Astrocyte (in vitro differentiated cells and primary cell): ENCODE measurements around the gene POLE. TPM values are rescaled to one million over a fixed set of nuclear protein-coding genes. Genes with fewer than 3 reads are reported as not detected.

Experiments
- DNase-seq: peaks from one replicate; pipeline ENCODE4 v3.0.0-alpha.2; 2010; ENCODE audit warnings: low read depth
- FAIRE-seq: peaks from 2 replicates; lab custom pipeline; 2011; peaks lifted over from hg19 to GRCh38; lab: Jason Lieb, UNC
- H2AFZ ChIP-seq: 2 replicates; pipeline ENCODE4 v1.6.0; 2012; ENCODE audit warnings: low read depth, low read length, inconsistent platforms
- H3K27ac ChIP-seq: 2 replicates; pipeline ENCODE4 v1.5.1; 2011; ENCODE audit warnings: low read depth, low read length, inconsistent platforms
- H3K27me3 ChIP-seq: 2 replicates; pipeline ENCODE4 v1.6.0; 2011; ENCODE audit warnings: low read length, inconsistent platforms; ENCODE audit not compliant: insufficient read depth
- H3K36me3 ChIP-seq: 2 replicates; pipeline ENCODE4 v1.5.1; 2011; ENCODE audit warnings: low read length, inconsistent platforms; ENCODE audit not compliant: insufficient read depth
- H3K4me1 ChIP-seq: 2 replicates; pipeline ENCODE4 v1.5.1; 2011; ENCODE audit warnings: low read length, inconsistent platforms; ENCODE audit not compliant: insufficient read depth
- H3K4me2 ChIP-seq: 2 replicates; pipeline ENCODE4 v1.6.0; 2012; ENCODE audit warnings: low read length, inconsistent platforms
- H3K4me3 ChIP-seq: 2 replicates; pipeline ENCODE4 v1.5.1; 2011; ENCODE audit warnings: low read depth, mild to moderate bottlenecking, low read length, inconsistent platforms; ENCODE audit not compliant: insufficient read depth
- H3K79me2 ChIP-seq: 2 replicates; pipeline ENCODE4 v1.6.0; 2012; ENCODE audit warnings: mild to moderate bottlenecking, low read length, inconsistent platforms; ENCODE audit not compliant: insufficient read depth
- H3K9ac ChIP-seq: 2 replicates; pipeline ENCODE4 v1.6.0; 2012; ENCODE audit warnings: mild to moderate bottlenecking, low read length, inconsistent platforms
- H3K9me3 ChIP-seq: 2 replicates; pipeline ENCODE4 v1.5.1; 2012; ENCODE audit warnings: low read depth, mild to moderate bottlenecking, low read length, inconsistent platforms; ENCODE audit not compliant: insufficient read depth
- H4K20me1 ChIP-seq: 2 replicates; pipeline ENCODE4 v1.6.0; 2012; ENCODE audit warnings: low read length, inconsistent platforms; ENCODE audit not compliant: insufficient read depth
- H3K27ac Mint-ChIP-seq: one replicate; pipeline ENCODE4 v1.8.0; 2021; ENCODE audit warnings: mild to moderate bottlenecking, mixed read lengths; ENCODE audit not compliant: unreplicated experiment
- H3K27me3 Mint-ChIP-seq: one replicate; pipeline ENCODE4 v1.8.0; 2021; ENCODE audit warnings: low read depth, mixed read lengths; ENCODE audit not compliant: unreplicated experiment
- H3K36me3 Mint-ChIP-seq: one replicate; pipeline ENCODE4 v1.8.0; 2021; ENCODE audit warnings: low read depth, mixed read lengths; ENCODE audit not compliant: unreplicated experiment
- H3K4me1 Mint-ChIP-seq: one replicate; pipeline ENCODE4 v1.8.0; 2021; ENCODE audit warnings: low read depth, mixed read lengths; ENCODE audit not compliant: unreplicated experiment
- H3K4me3 Mint-ChIP-seq: one replicate; pipeline ENCODE4 v1.8.0; 2021; ENCODE audit warnings: mild to moderate bottlenecking, moderate library complexity, mixed read lengths; ENCODE audit not compliant: unreplicated experiment
- H3K9me3 Mint-ChIP-seq: one replicate; pipeline ENCODE4 v1.8.0; 2021; ENCODE audit warnings: mild to moderate bottlenecking, mixed read lengths; ENCODE audit not compliant: unreplicated experiment
- EZH2 ChIP-seq: IDR thresholded peaks from 2 replicates; pipeline ENCODE4 v1.6.1; 2012; ENCODE audit warnings: mild to moderate bottlenecking, low read length, inconsistent platforms; ENCODE audit not compliant: insufficient read depth
- total RNA-seq: library from RNA; stranded (reverse); gene quantifications from 2 replicates; pipeline ENCODE4 v1.2.1, GENCODE V29; 2021
- TF ChIP-seq, protein P1 (sequence below): IDR thresholded peaks from 2 replicates; pipeline ENCODE4 v1.5.1; 2011; ENCODE audit warnings: low read depth, mild to moderate bottlenecking, inconsistent platforms, low read length, moderate library complexity; ENCODE audit not compliant: insufficient read depth

POLE gene
- total RNA-seq, 1 donor from 2014 or later = 15.4 TPM

DNA sequence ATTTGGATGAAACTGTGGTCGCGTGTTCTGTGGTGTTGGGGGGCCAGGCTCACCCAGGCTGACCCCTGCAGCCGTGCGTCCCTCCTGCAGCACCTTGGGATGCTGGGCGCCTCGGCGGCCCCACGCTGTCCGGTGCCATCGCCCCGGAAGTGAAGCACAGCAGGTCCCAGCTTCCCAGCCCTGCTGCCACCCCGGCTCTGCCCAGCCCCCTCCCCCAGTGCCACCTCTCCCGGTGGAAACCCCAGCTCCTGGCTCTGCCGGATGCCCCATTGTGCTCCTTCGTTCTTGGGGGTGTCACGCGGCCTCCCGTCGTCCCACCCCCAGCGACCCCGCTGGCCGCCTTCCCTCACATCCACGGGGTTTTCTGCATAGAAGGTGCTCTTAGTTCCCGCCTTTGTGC lies 102.0 kb downstream of the POLE start:
- Histone ChIP-seq H3K4me2 (no peak overlapping the region), H3K4me1 (no peaks in the 10 kb centered on the region), H3K27me3 (peaks cover 5% of the 10 kb centered on the region), H3K9ac (no peak overlapping the region), H3K79me2 (no peaks in the 10 kb centered on the region), H3K36me3 (no peaks in the 10 kb centered on the region), H2AFZ (no peak overlapping the region), H3K9me3 (peaks cover 6% of the 10 kb centered on the region), H3K27ac (no peak overlapping the region), H4K20me1 (peaks cover 10% of the 10 kb centered on the region), H3K4me3 (no peak overlapping the region)
- Mint-ChIP-seq H3K4me1 (peaks cover 3% of the 10 kb centered on the region), H3K27ac (no peak overlapping the region), H3K27me3 (peaks cover 34% of the 10 kb centered on the region), H3K36me3 (peaks cover 6% of the 10 kb centered on the region), H3K9me3 (peaks cover 8% of the 10 kb centered on the region), H3K4me3 (no peak overlapping the region)
- no peak for FAIRE-seq
- no peak for DNase-seq
- no peak for TF ChIP-seq EZH2
- TF ChIP-seq, protein P1, sequence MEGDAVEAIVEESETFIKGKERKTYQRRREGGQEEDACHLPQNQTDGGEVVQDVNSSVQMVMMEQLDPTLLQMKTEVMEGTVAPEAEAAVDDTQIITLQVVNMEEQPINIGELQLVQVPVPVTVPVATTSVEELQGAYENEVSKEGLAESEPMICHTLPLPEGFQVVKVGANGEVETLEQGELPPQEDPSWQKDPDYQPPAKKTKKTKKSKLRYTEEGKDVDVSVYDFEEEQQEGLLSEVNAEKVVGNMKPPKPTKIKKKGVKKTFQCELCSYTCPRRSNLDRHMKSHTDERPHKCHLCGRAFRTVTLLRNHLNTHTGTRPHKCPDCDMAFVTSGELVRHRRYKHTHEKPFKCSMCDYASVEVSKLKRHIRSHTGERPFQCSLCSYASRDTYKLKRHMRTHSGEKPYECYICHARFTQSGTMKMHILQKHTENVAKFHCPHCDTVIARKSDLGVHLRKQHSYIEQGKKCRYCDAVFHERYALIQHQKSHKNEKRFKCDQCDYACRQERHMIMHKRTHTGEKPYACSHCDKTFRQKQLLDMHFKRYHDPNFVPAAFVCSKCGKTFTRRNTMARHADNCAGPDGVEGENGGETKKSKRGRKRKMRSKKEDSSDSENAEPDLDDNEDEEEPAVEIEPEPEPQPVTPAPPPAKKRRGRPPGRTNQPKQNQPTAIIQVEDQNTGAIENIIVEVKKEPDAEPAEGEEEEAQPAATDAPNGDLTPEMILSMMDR = no peak

DNA sequence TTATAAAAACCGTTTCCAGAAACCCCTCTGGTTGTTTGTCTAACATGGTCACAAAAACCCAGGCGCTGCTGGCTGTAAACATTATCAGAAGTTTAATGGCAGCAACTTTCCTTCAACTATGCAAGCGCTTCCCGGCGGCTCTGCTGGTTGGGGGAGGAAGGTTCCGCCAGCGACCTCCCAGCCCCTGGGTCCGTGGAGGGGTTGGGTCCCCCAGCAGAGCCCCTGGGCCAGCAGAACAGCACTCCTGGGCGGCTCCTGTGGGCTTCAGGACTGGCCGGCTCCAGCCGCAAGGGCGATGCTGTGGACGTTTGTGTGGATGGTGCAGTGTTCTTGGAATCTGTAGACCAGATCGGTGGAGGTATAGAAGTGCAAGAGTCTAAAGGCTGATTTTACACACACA lies 102.7 kb downstream of the POLE start:
- H3K27me3 ChIP-seq = peaks cover 5% of the 10 kb centered on the region
- DNase-seq = no peak
- H3K9me3 ChIP-seq = peaks cover 6% of the 10 kb centered on the region
- H4K20me1 ChIP-seq = peaks cover 10% of the 10 kb centered on the region
- H3K27ac ChIP-seq = no peak overlapping the region
- Mint-ChIP-seq H3K36me3 (peaks cover 6% of the 10 kb centered on the region), H3K4me3 (no peak overlapping the region), H3K27me3 (peaks cover 37% of the 10 kb centered on the region), H3K27ac (no peak overlapping the region), H3K4me1 (peaks cover 3% of the 10 kb centered on the region), H3K9me3 (peaks cover 8% of the 10 kb centered on the region)
- TF ChIP-seq EZH2 = no peak
- TF ChIP-seq, protein P1 = no peak
- H3K4me3 ChIP-seq = no peak overlapping the region
- no peaks in the 10 kb centered on the region for H3K79me2 ChIP-seq
- no peak overlapping the region for H2AFZ ChIP-seq
- H3K9ac ChIP-seq = no peak overlapping the region
- H3K4me1 ChIP-seq = no peaks in the 10 kb centered on the region
- H3K4me2 ChIP-seq = no peak overlapping the region
- no peak for FAIRE-seq
- H3K36me3 ChIP-seq = no peaks in the 10 kb centered on the region

DNA sequence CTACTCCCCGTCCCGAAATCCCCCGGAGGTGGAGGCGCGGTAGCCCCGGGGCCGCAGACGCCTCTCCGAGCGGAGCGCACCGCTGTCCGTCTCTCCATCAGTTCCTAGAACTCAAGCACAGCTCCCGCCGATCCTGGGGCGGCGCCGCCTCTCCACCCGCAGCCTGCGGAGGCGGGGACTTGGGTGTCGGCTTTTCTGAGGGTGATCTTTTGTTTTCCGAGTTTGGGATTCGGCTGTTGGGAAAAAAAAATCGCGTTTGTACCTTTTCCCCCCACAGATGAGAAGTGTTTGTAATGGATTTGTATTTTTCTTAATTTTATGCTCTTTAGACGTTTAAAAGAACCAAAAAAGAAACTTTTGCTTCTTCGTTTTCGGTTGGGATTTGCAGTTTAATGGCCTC lies 103.4 kb downstream of the POLE start:
- H3K27me3 ChIP-seq = peaks cover 5% of the 10 kb centered on the region

More for the DNA sequence above, 103.4 kb downstream of the POLE start:
- DNase-seq = no peak
- Histone ChIP-seq H3K27ac (no peak overlapping the region), H3K36me3 (no peaks in the 10 kb centered on the region), H3K79me2 (no peaks in the 10 kb centered on the region), H2AFZ (no peak overlapping the region), H3K4me3 (no peak overlapping the region), H4K20me1 (peaks cover 10% of the 10 kb centered on the region), H3K4me2 (no peak overlapping the region), H3K9ac (no peak overlapping the region), H3K4me1 (no peaks in the 10 kb centered on the region), H3K9me3 (no peaks in the 10 kb centered on the region)
- TF ChIP-seq EZH2 = no peak
- TF ChIP-seq, protein P1 = no peak
- peak overlapping the region; percentile 64 for H3K4me3 Mint-ChIP-seq
- H3K27ac Mint-ChIP-seq = peak overlapping the region; percentile 62
- FAIRE-seq = no peak
- peaks cover 5% of the 10 kb centered on the region for H3K9me3 Mint-ChIP-seq
- H3K4me1 Mint-ChIP-seq = peaks cover 3% of the 10 kb centered on the region
- H3K27me3 Mint-ChIP-seq = peaks cover 33% of the 10 kb centered on the region
- H3K36me3 Mint-ChIP-seq = peaks cover 6% of the 10 kb centered on the region
